Measurements from ENCODE around the gene POT1. TPM values are rescaled to one million over a fixed set of nuclear protein-coding genes. Genes with fewer than 3 reads are reported as not detected.
A peak's percentile ranks its signal among the peaks of the same experiment; 100 is the strongest.

The POT1 gene
- total and polyA plus RNA-seq, 2 of the 4 experiments (the other 2 are of a cell fraction): 12.7 to 28.5 TPM

DNA sequence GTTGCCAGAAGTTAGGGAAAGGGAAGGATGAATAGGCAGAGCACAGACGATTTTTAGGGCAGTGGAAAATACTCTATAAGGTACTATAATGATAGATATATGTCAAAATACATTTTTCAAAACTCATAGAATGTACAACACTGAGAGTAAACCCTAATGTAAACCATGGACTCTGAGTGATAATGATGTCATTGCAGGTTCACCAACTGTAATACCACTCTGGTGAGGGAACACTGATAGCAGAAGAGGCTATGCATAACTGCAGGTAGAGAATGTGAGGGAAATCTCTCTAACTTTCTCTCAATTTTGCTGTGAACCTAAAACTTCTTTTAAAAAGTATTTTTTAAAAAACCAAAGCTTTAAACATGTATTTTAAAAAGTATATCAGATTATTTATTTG, 22.1 kb downstream of the POT1 start:
- dilution Hi-C loops (cut with HindIII; ENCODE audit: low sequenced_read_pairs, unreplicated experiment) (no loop called here), intact Hi-C loops (cut with micrococcal nuclease) (no loop called here), in situ Hi-C loops (cut with MboI; ENCODE audit: low sequenced_read_pairs) (no loop called here)
- no peak overlapping the region for H4K5ac ChIP-seq (ENCODE audit: low read depth, low read length)
- ATAC-seq (ENCODE audit: low read depth): peak; percentile 49
- H3K14ac ChIP-seq (replicated peaks; ENCODE audit: low read depth, low read length): no peak overlapping the region
- no peak overlapping the region for H2AK5ac ChIP-seq (ENCODE audit: low read depth, low read length)
- ChIA-PET POLR2A (ENCODE audit: unreplicated experiment) (no interaction called here), CTCF (no interaction called here)
- no peaks in the 10 kb centered on the region for H4K20me1 ChIP-seq (ENCODE audit: insufficient read depth, low read length)
- no peak overlapping the region for H2BK5ac ChIP-seq (ENCODE audit: low read depth, low read length, poor library complexity, severe bottlenecking)
- H3K79me1 ChIP-seq (ENCODE audit: low read depth in 1 of 2, low read length in 2 of 2): no peaks in the 10 kb centered on the region; a peak in 1 of 4 replicates
- H3K23ac ChIP-seq (ENCODE audit: low read depth, low read length): no peak overlapping the region
- no peak overlapping the region for H2BK20ac ChIP-seq (ENCODE audit: low read depth, low read length)
- H2AK9ac ChIP-seq (replicated peaks; ENCODE audit: low read depth, low read length, poor library complexity): no peak overlapping the region
- no peak overlapping the region for H3K18ac ChIP-seq (ENCODE audit: low read depth, low read length)
- no peaks in the 10 kb centered on the region for H3K9me1 ChIP-seq (ENCODE audit: insufficient read depth, low read length)
- H3K9ac ChIP-seq (ENCODE audit: low read depth, low read length): no peak overlapping the region
- no TSS peak for BruUV-seq (replicated peaks)
- TF ChIP-seq SMC3 (IDR thresholded peaks at IDR 0.05; ENCODE audit: low read depth, low read length) (no peak), NFE2L2 (IDR thresholded peaks at IDR 0.05; ENCODE audit: low read depth, low read length) (no peak), FOS (IDR thresholded peaks at IDR 0.05; ENCODE audit: low read depth, low read length) (no peak)
- TF ChIP-seq, protein P1, sequence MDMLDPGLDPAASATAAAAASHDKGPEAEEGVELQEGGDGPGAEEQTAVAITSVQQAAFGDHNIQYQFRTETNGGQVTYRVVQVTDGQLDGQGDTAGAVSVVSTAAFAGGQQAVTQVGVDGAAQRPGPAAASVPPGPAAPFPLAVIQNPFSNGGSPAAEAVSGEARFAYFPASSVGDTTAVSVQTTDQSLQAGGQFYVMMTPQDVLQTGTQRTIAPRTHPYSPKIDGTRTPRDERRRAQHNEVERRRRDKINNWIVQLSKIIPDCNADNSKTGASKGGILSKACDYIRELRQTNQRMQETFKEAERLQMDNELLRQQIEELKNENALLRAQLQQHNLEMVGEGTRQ (IDR thresholded peaks at IDR 0.05; ENCODE audit: low read depth, low read length): no peak
- H3K4me3 ChIP-seq (ENCODE audit: insufficient read depth, low read depth, low read length): no peak overlapping the region
- no CpG with 5 or more reads among the region's 1 CpG for WGBS, 2 experiments (ENCODE audit: extremely low coverage in 2 of 2, insufficient read length in 1 of 2)
- H3K4me2 ChIP-seq (ENCODE audit: low read depth, low read length): no peak overlapping the region
- H3K27me3 ChIP-seq (ENCODE audit: control insufficient read depth, insufficient read depth, low read length): no peaks in the 10 kb centered on the region
- no peaks in the 10 kb centered on the region for H3K36me3 ChIP-seq (ENCODE audit: control insufficient read depth, insufficient read depth, low read length)
- H2AFZ ChIP-seq (replicated peaks; ENCODE audit: low read length, poor library complexity): no peak overlapping the region
- no peaks in the 10 kb centered on the region for H3K9me3 ChIP-seq (ENCODE audit: control insufficient read depth, insufficient read depth, low read length)
- H3K4me1 ChIP-seq (ENCODE audit: control insufficient read depth, insufficient read depth, low read length): no peaks in the 10 kb centered on the region
- no peak overlapping the region for H3K27ac ChIP-seq (ENCODE audit: insufficient read depth, low read length)
- H2BK120ac ChIP-seq (ENCODE audit: low read depth, low read length): no peak overlapping the region
- H4K91ac ChIP-seq (ENCODE audit: insufficient read depth, low read depth, low read length): no peak overlapping the region
- peak; percentile 37 for DNase-seq
- no peak overlapping the region for H3K4ac ChIP-seq (ENCODE audit: low read depth, low read length)
- H3K56ac ChIP-seq (ENCODE audit: extremely low read depth, insufficient read depth, low read length): no peak overlapping the region
- H2BK15ac ChIP-seq (ENCODE audit: low read depth, low read length): no peak overlapping the region
- no peak overlapping the region for H4K8ac ChIP-seq (ENCODE audit: low read depth in 2 of 2, low read length in 2 of 2)

Measured in IMR-90 (cell line).